Stomach (tissue), 9 donors: ENCODE measurements around the gene NYAP1. TPM values are rescaled to one million over a fixed set of nuclear protein-coding genes. Genes with fewer than 3 reads are reported as not detected.

ENCODE experiments used
- DNase-seq, 2 donors: peaks; one replicate each; pipeline versions ENCODE4 v3.0.0 to v3.0.0-alpha.2; 2013 to 2019
- H3K27ac ChIP-seq, 5 donors: fragments of 200-600 bp in 4 of 5; sonication (generic) in 4 of 5; one replicate each; pipeline ENCODE4 v1.5.1; 2013 to 2019; ENCODE audit warnings: mild to moderate bottlenecking in 1 of 5, moderate library complexity in 1 of 5
- H3K27me3 ChIP-seq, 3 donors: fragments of 200-600 bp; sonication (generic); one replicate each; pipeline ENCODE4 v1.5.1; 2017 to 2019; ENCODE audit warnings: mixed run types in 1 of 3
- H3K36me3 ChIP-seq, 4 donors: fragments of 200-600 bp; sonication (generic); 1 replicate in 3 of 4; 2 replicates in 1 of 4; pipeline ENCODE4 v1.5.1; 2016 to 2019
- H3K4me1 ChIP-seq, 4 donors: fragments of 200-600 bp; sonication (generic); one replicate each; pipeline ENCODE4 v1.5.1; 2016 to 2019
- H3K4me3 ChIP-seq, 4 donors: fragments of 200-600 bp; sonication (generic) in 3 of 4; one replicate each; pipeline ENCODE4 v1.5.1; 2016 to 2019; ENCODE audit warnings: mild to moderate bottlenecking in 1 of 4
- H3K9me3 ChIP-seq, 4 donors: fragments of 200-600 bp; sonication (generic); one replicate each; pipeline ENCODE4 v1.5.1; 2016 to 2019
- CTCF ChIP-seq, 7 experiments: fragments of 450-650 bp in 4 of 7; fragments of 200-600 bp in 3 of 7; sonication (generic) in 3 of 7; IDR thresholded peaks; one replicate each; pipeline ENCODE4 v1.5.1; 2016 to 2019; ENCODE audit warnings: antibody characterized with exemption in 7 of 7, control low read depth in 2 of 7, mild to moderate bottlenecking in 1 of 7
- EP300 ChIP-seq: sonication (generic); formaldehyde crosslinking; IDR thresholded peaks from one replicate; pipeline ENCODE4 v1.6.1; 2017; ENCODE audit warnings: antibody characterized with exemption
- POLR2A ChIP-seq, 4 donors: fragments of 450-650 bp; IDR thresholded peaks; one replicate each; pipeline ENCODE4 v1.6.1; 2016; ENCODE audit warnings: antibody characterized with exemption in 4 of 4, control low read depth in 2 of 4, mild to moderate bottlenecking in 1 of 4, moderate library complexity in 1 of 4
- POLR2AphosphoS5 ChIP-seq, 3 donors: sonication (generic); formaldehyde crosslinking; IDR thresholded peaks; one replicate each; pipeline ENCODE4 v1.6.1; 2016; ENCODE audit warnings: antibody characterized with exemption in 3 of 3
- WGBS, 5 donors: extraction: QIAGEN DNeasy Blood & Tissue Kit in 3 of 5; methylation state at CpG; one replicate each; pipeline versions ENCODE4 v1.1.5 to v1.1.7; 2013 to 2018; 5-methylcytosine and 5-hydroxymethylcytosine counted together
- intact Hi-C: fragments of 100-400 bp; cut with DNase I; formaldehyde crosslinking; loops from one replicate; pipeline ENCODE4 v1.15.1; 2023; ENCODE audit warnings: low total_unique reads
- polyA plus RNA-seq, 3 donors: library from polyadenylated mRNA; stranded (reverse); fragments of 200-250 nt; gene quantifications; one replicate each; pipeline ENCODE4 v1.2.3, GENCODE V29; 2013
- total RNA-seq, 5 donors: library from RNA; depleted of rRNA; stranded (reverse); fragments of >200 nt; gene quantifications; one replicate each; pipeline versions ENCODE4 v1.1.0 to v1.2.3, GENCODE V29; 2014 to 2016
- donor health status: healthy with polysubstance abuse.
- donor health status: Bipolar disorder and iron deficiency.
- donor health status: healthy.

The NYAP1 gene
- total and polyA plus RNA-seq, 8 donors: 0.48 to 0.75 (median 0.73) TPM; not detected in 5

- DNase-seq: no peak
- 39 to 54% (median 48%) methylated on average over 3 to 4 of the region's 4 CpGs for WGBS, 5 donors
- Histone ChIP-seq H3K27me3 (no peaks in the 10 kb centered on the region), H3K36me3 (peaks cover 25 to 95% (median 73%) of the 10 kb centered on the region in 4 donors), H3K4me3 (no peak overlapping the region), H3K27ac (peak overlapping the region in 2 of 5 donors; percentile 67 to 75), H3K4me1 (peaks cover 44 to 86% (median 65%) of the 10 kb centered on the region in 4 donors), H3K9me3 (no peaks in the 10 kb centered on the region)
- TF ChIP-seq POLR2A (IDR thresholded peaks at IDR 0.05): no peak
- TF ChIP-seq CTCF (IDR thresholded peaks at IDR 0.05): no peak
- TF ChIP-seq EP300: no peak
- no peak for TF ChIP-seq POLR2AphosphoS5 (IDR thresholded peaks at IDR 0.05)
- intact Hi-C loops: loop anchor here (5.0 to 10.0 kb wide), 2 partner anchors 91 to 204 kb away; partner anchors contain the start of gene GNB2
Measured at GRCh38 chr7:100471021-100471420, 12.7 kb upstream of the NYAP1 start.

- Histone ChIP-seq H3K4me3 (no peak overlapping the region), H3K36me3 (peaks cover 25 to 91% (median 67%) of the 10 kb centered on the region in 4 donors), H3K27me3 (no peaks in the 10 kb centered on the region), H3K4me1 (peaks cover 50 to 88% (median 69%) of the 10 kb centered on the region in 4 donors), H3K27ac (peak overlapping the region; percentile 14 to 75 (median 67)), H3K9me3 (no peaks in the 10 kb centered on the region)
- no peak for DNase-seq
- TF ChIP-seq POLR2A (IDR thresholded peaks at IDR 0.05) (no peak), CTCF (IDR thresholded peaks at IDR 0.05) (no peak), POLR2AphosphoS5 (IDR thresholded peaks at IDR 0.05) (no peak), EP300 (no peak)
- intact Hi-C loops: loop anchor here (5.0 to 10.0 kb wide), 2 partner anchors 90 to 203 kb away; partner anchors contain the start of gene GNB2
- 46 to 63% (median 50%) methylated on average over 12 to 16 of the region's 16 CpGs for WGBS, 5 donors
Measured at GRCh38 chr7:100472121-100472851, 11.4 kb upstream of the NYAP1 start.

- Histone ChIP-seq H3K36me3 (peaks cover 25 to 84% (median 60%) of the 10 kb centered on the region in 4 donors), H3K27ac (peak overlapping the region; percentile 14 to 75 (median 67)), H3K9me3 (no peaks in the 10 kb centered on the region), H3K4me1 (peaks cover 55 to 88% (median 72%) of the 10 kb centered on the region in 4 donors), H3K27me3 (no peaks in the 10 kb centered on the region), H3K4me3 (no peak overlapping the region)
- 51 to 65% (median 54%) methylated on average over 11 to 14 of the region's 14 CpGs for WGBS, 5 donors
- TF ChIP-seq EP300: no peak
- TF ChIP-seq POLR2A (IDR thresholded peaks at IDR 0.05): no peak
- no peak for TF ChIP-seq POLR2AphosphoS5 (IDR thresholded peaks at IDR 0.05)
- no peak for TF ChIP-seq CTCF (IDR thresholded peaks at IDR 0.05)
- DNase-seq: no peak
- intact Hi-C loops: loop anchor here (5.0 to 10.0 kb wide), 2 partner anchors 89 to 202 kb away; partner anchors contain the start of gene GNB2
Measured at GRCh38 chr7:100472854-100473499, 10.8 kb upstream of the NYAP1 start.

- intact Hi-C loops: loop anchor here (10.0 kb wide), 1 partner anchor 199 kb away; the partner anchor contains the start of gene GNB2
Measured at GRCh38 chr7:100475549-100475948, 8.2 kb upstream of the NYAP1 start.

More at GRCh38 chr7:100475549-100475948, 8.2 kb upstream of the NYAP1 start:
- Histone ChIP-seq H3K4me3 (peak overlapping the region; percentile 97 to 100 (median 98)), H3K27me3 (no peaks in the 10 kb centered on the region), H3K36me3 (peaks cover 23 to 59% (median 48%) of the 10 kb centered on the region in 4 donors), H3K9me3 (no peaks in the 10 kb centered on the region), H3K27ac (peak overlapping the region in 4 of 5 donors; percentile 92 to 98 (median 96)), H3K4me1 (peaks cover 56 to 79% (median 68%) of the 10 kb centered on the region in 4 donors)
- 38 to 59% (median 50%) methylated on average over 9 of the region's 9 CpGs for WGBS, 5 donors
- TF ChIP-seq POLR2AphosphoS5 (IDR thresholded peaks at IDR 0.05) (no peak), POLR2A (IDR thresholded peaks at IDR 0.05) (no peak), EP300 (no peak), CTCF (IDR thresholded peaks at IDR 0.05) (no peak)
- peak in 1 of 2 donors; percentile 65 for DNase-seq
